Activated CD8-positive, alpha-beta memory T cell treated with anti-CD3 and anti-CD28 coated beads for 24 hours (primary cell): Measurements from ENCODE around the gene MTIF3.

Experiments
- DNase-seq: peaks from one replicate; pipeline ENCODE4 v3.0.0-alpha.2; 2020

MTIF3 gene

GRCh38 chr13:27449936-27450828 lies at the start of gene MTIF3:
TSS of gene MTIF3 (minus strand) at chr13:27450564. CDS start at chr13:27440448, 10,116 bp downstream.
- peak; percentile 97 for DNase-seq

GRCh38 chr13:27497563-27498230 lies 47.3 kb upstream of the MTIF3 start:
- no peak for DNase-seq

GRCh38 chr13:27496536-27497273 lies 46.3 kb upstream of the MTIF3 start:
- no peak for DNase-seq

- no peak for DNase-seq
Measured at GRCh38 chr13:27496006-27496405, 45.6 kb upstream of the MTIF3 start.

GRCh38 chr13:27495551-27495950 lies 45.2 kb upstream of the MTIF3 start:
- no peak for DNase-seq

- DNase-seq, result no peak
Measured at GRCh38 chr13:27493981-27494380, 43.6 kb upstream of the MTIF3 start.

- no peak for DNase-seq
Measured at GRCh38 chr13:27489456-27489855, 39.1 kb upstream of the MTIF3 start.

- DNase-seq, result peak; percentile 13
Measured at GRCh38 chr13:27487776-27488175, 37.4 kb upstream of the MTIF3 start.

GRCh38 chr13:27483421-27483820 lies 33.1 kb upstream of the MTIF3 start:
- DNase-seq, result no peak

GRCh38 chr13:27482983-27483382 lies 32.6 kb upstream of the MTIF3 start:
- peak; percentile 13 for DNase-seq

GRCh38 chr13:27481766-27482165 lies 31.4 kb upstream of the MTIF3 start:
- DNase-seq, result peak; percentile 58

- no peak for DNase-seq
Measured at GRCh38 chr13:27476943-27477703, 26.8 kb upstream of the MTIF3 start.

- no peak for DNase-seq
Measured at GRCh38 chr13:27474751-27475268, 24.4 kb upstream of the MTIF3 start.

- peak; percentile 48 for DNase-seq
Measured at GRCh38 chr13:27472941-27473340, 22.6 kb upstream of the MTIF3 start.

- DNase-seq, result no peak
Measured at GRCh38 chr13:27472441-27472840, 22.1 kb upstream of the MTIF3 start.

GRCh38 chr13:27470075-27470820 lies 19.9 kb upstream of the MTIF3 start:
- no peak for DNase-seq

GRCh38 chr13:27466513-27466912 lies 16.1 kb upstream of the MTIF3 start:
- DNase-seq, result no peak

- DNase-seq, result no peak
Measured at GRCh38 chr13:27465611-27466010, 15.2 kb upstream of the MTIF3 start.

- no peak for DNase-seq
Measured at GRCh38 chr13:27463500-27463899, 13.1 kb upstream of the MTIF3 start.

GRCh38 chr13:27461940-27462584 lies 11.7 kb upstream of the MTIF3 start:
- peak; percentile 26 for DNase-seq

- DNase-seq, result peak; percentile 62
Measured at GRCh38 chr13:27455331-27455855, 5.0 kb upstream of the MTIF3 start.
